Activated CD4-positive, alpha-beta T cell treated with anti-CD3 and anti-CD28 coated beads, Interleukin-2, amount 50 U/mL, for 1 hour (primary cell): Measurements from ENCODE around the gene SYT5.
A peak's percentile ranks its signal among the peaks of the same experiment; 100 is the strongest.
"Not testable (repeated sequence)": the region's sequence is repeated elsewhere in the genome, so short reads cannot be mapped to it uniquely, and the experiment has no call there.

Experiments used
- DNase-seq: peaks from one replicate; pipeline ENCODE4 v3.0.0-alpha.2; 2020

Gene SYT5

GRCh38 chr19:55166530-55167268 is 13.4 kb downstream of the SYT5 start, which contains the start of gene DNAAF3:
Gene DNAAF3, minus strand, starts transcription at chr19:55166613. Its CDS starts 200 bp downstream, at chr19:55166413.
- peak; percentile 65 for DNase-seq

GRCh38 chr19:55165952-55166529 is 14.0 kb downstream of the SYT5 start:
- peak; percentile 21 for DNase-seq

DNA sequence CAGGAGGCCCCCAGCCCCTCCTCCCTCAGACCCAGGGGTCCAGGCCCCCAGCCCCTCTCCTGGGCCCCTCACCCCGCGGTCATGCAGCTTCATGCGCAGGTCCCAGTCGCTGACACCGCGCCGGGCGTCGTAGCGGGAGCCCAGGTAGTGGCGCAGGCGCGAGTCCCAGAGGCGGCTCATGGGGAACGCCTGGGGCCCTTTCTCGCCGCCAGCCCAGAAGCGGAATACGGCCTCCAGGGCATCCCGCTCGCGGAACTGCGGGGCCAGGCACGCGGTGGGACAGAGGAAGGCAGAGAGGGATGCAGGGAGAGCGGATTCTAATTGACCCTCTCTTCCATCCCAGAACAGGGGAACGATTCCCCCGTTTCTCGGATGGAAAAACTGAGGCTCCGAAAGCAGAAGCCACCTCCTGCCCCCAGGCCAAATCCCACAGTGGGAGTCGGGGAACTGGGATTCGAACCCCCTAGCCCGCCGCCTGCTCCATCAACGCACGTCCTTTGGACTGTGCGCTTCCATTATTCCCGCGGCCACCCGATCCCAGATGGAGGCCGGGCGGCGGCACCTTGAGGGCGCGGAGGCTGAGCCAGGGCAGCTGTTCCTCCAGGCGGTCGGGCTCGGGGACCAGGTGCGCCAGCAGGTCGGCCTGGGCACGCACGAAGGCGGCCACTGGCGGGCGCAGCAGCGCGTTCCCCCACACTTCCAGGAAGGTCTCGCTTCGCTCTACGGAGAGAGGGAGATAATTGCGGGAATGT is 18.3 kb downstream of the SYT5 start:
- no peak for DNase-seq

GRCh38 chr19:55160986-55161365 is 19.1 kb downstream of the SYT5 start:
- DNase-seq = no peak

DNA sequence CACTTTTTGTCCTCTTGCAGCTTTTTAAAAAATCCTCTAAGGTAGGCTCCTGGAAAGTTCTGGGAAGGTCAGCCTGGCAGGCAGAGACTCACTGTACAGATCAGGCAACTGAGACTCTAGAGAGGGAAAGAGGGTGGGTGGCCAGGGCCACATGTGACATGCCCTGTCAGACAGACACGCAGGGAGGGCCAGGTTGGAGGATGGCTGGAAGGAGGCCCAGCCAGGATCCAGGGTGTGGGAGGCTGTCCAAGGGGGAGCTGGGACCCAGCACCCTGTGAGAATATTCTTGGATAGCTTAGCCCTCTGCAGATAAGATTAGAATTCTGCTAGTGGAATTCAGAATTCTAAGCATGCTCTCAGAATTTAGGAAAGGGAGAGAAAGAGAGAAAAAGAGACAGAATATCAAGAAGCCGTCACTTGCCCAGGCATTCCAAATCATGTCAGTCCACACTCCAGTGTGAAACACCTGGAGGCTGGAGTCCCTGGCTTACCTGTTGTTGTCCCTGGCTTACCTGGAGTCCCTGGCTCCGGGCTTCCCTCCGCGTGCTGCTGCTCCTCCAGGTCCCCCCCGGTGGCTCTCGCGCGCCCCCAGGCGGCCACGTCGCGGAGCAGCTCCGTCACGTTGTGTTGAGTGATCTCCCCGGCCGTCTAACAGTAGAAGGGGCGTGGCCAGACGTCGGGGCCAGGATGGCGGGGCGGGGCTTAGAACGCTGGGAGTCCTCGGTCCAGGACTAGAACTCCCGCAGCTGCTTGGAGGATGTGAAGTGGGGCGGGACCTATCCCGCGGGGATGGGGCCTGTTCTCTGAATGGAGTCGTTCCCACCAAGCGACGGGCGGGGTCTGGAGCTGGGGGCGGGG is 19.7 kb downstream of the SYT5 start:
- peak; percentile 85 for DNase-seq

DNA sequence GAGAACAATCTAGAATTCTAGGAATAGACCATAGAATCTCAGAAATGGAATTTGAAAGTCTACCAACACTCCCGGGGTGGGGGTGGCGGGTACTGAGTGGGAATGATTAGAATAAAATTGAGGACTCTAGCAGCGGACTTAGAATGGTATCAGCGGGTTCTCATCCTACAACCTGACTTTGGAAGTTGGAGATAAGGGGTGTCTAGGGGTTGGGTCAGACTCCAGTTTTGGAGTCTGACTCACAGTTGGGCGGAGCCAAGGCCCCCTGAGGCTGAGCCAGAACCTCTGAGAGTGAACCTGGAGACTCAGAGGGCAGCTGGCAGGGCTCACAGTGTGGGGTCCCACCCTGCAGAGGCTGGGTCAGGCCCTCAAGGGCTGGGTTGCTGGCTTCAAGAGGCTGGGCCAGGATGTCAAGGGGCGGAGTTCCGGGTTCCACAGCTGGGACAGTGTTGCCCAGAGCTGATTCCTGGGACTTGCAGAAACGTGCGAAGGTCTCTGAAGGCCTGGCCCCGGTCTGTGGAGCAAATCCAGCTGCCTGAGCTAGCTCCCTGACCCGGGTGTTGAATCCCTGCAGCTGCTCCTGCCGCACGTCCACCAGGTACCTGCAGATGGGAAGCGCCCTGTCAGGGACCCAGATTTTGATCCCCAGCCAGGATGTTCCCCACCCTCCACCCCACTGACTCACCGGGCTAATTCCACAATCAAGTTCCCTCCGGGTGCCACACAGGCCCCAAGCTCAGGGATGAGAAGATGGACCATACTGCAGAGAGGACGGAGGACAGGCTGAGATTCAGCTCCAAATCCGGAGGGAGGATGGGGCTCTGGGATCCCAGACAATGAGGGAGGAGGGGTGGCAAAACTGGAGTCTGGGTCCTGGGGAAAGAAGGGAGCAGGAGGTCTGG is 21.0 kb downstream of the SYT5 start:
- DNase-seq = no peak

- no peak for DNase-seq
Observed at GRCh38 chr19:55158423-55158822, 21.7 kb downstream of the SYT5 start.

- DNase-seq = no peak
Observed at GRCh38 chr19:55157064-55157908, 22.8 kb downstream of the SYT5 start, which contains the start of gene TNNI3. Gene TNNI3, minus strand, starts transcription at chr19:55157732. Its CDS starts 143 bp downstream, at chr19:55157589.

GRCh38 chr19:55156202-55157063 is 23.7 kb downstream of the SYT5 start:
- DNase-seq = peak; percentile 32

DNA sequence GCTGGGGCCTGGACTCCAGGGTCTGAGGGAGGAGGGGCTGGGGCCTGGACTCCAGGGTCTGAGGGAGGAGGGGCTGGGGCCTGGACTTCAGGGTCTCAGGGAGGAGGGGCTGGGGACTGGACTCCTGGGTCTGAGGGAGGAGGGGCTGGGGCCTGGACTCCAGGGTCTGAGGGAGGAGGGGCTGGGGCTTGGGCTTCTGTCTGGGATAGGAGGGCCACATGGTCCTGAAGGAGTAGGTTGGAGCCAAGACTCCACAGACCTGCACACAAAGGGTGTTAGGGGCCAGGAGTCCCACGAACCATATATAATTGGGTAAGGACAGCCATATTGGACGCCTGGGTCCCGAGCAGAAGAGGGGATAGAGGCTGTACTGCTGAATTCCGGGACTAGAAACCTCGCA is 24.3 kb downstream of the SYT5 start:
- not testable (repeated sequence) for DNase-seq

GRCh38 chr19:55153652-55154264 is 26.3 kb downstream of the SYT5 start:
- no peak for DNase-seq

DNA sequence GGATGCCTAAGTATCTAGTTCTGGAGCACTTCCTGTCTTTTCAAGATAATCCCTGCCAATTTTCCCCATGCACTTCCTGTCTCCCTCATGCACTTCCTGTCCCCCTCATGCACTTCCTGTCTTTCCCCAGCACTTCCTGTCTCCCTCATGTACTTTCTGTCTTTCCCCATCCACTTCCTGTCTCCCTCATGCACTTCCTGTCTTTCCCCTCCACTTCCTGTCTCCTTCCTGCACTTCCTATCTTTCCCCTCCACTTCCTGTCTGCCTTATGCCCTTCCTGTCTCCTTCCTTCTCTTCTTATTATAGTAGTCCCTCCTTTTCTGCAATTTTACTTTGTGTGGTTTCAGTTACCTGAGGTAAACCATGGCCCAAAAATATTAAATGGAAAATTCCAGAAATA is 28.1 kb downstream of the SYT5 start:
- no peak for DNase-seq

DNA sequence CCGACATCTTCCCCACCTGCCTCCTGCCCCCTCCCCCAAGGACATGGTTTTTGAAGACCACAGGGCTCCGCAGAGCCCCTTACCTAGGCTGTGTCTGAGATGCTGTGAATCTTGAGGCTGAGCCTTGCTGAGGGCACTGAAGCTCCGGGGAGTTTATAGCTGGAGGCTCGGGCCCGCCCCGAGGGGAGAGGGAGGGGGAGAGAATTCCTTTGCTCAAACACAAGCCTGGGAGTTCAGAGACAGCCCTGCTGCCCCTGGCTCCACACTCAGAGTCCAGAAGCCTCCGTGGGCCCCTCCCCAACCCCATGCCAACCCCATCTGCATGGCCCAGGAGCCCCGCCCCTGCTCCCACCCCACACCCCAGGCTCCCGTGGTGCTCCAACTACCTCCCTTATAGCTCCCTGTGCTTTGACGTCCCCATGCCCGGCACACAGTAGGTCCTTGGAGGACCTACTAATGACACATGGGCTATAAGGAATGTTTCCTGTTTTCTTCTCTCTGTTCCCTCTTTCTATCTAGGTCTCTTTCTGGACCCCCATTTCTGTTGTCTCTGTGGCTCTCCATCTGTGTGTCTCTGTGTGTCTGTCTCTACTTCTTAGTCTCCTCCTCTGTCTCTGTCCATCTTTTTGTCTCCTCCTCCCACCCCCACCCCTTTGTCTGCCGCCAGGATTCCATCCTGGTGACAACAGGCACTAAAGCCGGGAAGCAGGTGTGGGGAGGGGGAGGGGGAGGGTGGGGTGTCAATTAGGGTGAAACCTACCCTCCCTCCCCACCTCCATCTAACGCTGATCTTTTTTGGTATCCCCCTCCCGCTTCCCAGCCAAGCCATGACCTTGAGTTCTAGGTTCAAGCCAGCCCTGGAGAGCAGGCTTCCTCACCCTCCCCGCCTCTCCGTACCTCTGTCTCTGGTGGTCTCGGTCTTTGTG is 30.7 kb downstream of the SYT5 start, which contains the start of gene TNNT1:
Gene TNNT1 (minus strand): TSS at position 129 of the 926 bp plus-strand sequence. CDS start 2,049 bp downstream, outside the sequence.
- DNase-seq = no peak

DNA sequence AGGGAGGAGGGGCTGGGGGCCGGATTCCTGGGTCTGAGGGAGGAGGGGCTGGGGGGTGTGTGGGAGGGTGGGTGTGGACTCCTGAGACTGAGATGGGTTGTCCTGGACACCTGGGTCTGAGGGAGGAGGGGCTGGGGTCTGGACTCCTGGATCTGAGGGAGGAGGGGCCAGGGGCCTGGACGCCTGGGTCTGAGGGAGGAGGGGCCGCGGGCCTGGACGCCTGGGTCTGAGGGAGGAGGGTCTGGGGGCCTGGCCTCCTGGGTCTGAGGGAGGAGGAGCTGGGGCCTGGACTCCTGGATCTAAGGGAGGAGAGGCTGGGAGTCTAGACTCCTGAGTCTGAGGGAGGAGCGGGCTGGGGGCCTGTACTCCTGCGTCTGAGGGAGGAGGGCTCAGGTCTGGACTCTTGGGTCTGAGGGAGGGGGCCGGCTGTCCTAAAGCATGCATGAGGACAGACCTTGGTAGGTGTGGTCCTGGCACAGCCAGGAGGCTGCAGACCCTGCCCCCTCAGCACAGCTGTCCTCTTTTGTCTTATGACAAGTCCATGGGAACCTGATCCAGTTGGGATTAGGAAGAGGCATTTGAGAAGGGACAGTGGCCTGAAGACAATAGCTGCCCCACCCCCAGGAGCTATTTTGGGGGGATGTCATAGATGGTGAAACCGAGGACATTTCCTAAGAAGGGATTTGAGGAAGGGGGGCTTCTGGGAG is 32.4 kb downstream of the SYT5 start:
- no peak for DNase-seq

DNA sequence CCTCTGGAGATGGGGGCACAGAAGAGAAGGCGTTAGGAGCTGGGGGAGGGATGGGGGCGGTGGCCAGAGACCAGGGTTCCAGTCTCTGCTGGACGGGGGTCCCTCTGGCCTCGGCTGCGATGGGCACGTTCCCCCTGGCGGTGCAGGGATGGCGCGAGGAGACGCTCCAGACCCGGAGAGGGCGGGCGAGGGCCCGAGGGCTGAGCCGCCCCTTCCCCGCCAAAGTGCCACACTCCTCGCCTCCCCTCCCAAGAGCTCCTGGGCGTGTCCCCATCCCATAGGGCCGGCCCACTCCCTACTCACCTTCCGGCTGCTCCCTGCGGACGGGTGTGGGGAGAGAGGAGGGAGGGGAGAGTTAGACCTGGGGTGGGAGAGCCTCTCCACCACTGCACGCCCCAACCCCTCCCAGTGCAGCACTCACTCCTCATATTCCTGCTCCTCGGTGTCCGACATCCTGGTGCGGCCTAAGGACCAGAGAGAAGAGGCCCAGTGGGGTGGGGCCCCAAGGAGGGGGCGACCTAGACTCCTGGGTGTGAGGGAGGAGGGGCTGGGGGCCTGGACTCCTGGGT is 33.3 kb downstream of the SYT5 start:
- DNase-seq = no peak

DNA sequence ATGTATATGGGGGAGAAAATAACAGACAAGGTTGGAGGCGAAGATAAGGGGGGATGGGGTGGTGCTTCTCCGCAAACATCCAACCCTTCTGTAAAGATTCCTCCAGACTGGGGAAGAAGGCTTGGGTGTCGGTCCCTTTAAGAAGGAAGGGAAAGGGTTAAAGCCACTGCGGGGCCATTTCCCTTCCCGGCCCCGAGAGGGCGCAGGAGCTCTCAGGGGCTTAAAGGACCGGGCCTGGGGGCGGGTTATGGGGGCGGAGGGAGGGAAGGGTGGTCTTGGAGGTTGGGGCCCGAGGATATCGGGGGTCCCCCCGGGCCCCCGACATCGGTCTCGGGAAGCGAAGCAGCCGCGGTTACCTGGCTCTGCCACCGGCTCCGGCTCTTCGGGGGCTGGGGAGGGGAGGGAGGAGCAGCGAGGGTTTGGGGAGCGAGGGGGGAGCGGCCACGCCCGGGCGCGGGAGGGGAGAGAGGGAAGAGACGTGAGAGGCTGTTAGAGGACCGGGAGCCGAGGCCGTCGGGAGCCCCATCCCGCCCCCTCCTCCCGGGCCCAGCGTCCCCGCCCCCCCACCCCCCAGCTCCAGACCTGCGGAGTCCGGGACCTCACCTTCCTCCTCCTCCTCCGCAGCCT is 33.9 kb downstream of the SYT5 start:
- DNase-seq = no peak
